Loucy (cell line): ENCODE measurements around the gene PCDHGB1.

ENCODE experiments used
- H2AFZ ChIP-seq: fragments of 200-600 bp; sonication (generic); 2 replicates; pipeline ENCODE4 v1.6.0; 2016; ENCODE audit warnings: antibody characterized with exemption, mild to moderate bottlenecking, low read length, moderate library complexity
- H3F3A ChIP-seq: fragments of 200-600 bp; 2 replicates; pipeline ENCODE4 v1.6.0; 2016; ENCODE audit warnings: antibody characterized with exemption, low read depth, mild to moderate bottlenecking
- H3K27me3 ChIP-seq: fragments of 200-600 bp; sonication (generic); 2 replicates; pipeline ENCODE4 v1.6.1; 2014; ENCODE audit warnings: low read length, mild to moderate bottlenecking; ENCODE audit not compliant: insufficient read depth, poor library complexity, severe bottlenecking
- H3K36me3 ChIP-seq: fragments of 200-600 bp; sonication (generic); 2 replicates; pipeline ENCODE4 v1.6.1; 2016; ENCODE audit warnings: low read length; ENCODE audit not compliant: insufficient read depth
- H3K4me1 ChIP-seq: fragments of 200-600 bp; sonication (generic); 2 replicates; pipeline ENCODE4 v1.5.1; 2014; ENCODE audit warnings: low read length, mild to moderate bottlenecking; ENCODE audit not compliant: insufficient read depth, poor library complexity, severe bottlenecking
- H3K4me2 ChIP-seq: fragments of 200-600 bp; sonication (generic); 2 replicates; pipeline ENCODE4 v1.6.0; 2014; ENCODE audit warnings: antibody characterized with exemption, low read length, low read depth, mild to moderate bottlenecking; ENCODE audit not compliant: poor library complexity, severe bottlenecking
- H3K4me3 ChIP-seq: fragments of 200-600 bp; sonication (generic); 2 replicates; pipeline ENCODE4 v1.5.1; 2014; ENCODE audit warnings: low read length, mild to moderate bottlenecking, mixed read lengths; ENCODE audit not compliant: poor library complexity, severe bottlenecking
- H3K79me2 ChIP-seq: fragments of 200-600 bp; sonication (generic); 2 replicates; pipeline ENCODE4 v1.6.1; 2014; ENCODE audit warnings: low read length; ENCODE audit not compliant: insufficient read depth
- H3K9ac ChIP-seq: fragments of 200-600 bp; sonication (generic); 2 replicates; pipeline ENCODE4 v1.6.0; 2014; ENCODE audit warnings: mild to moderate bottlenecking, low read depth, low read length, moderate library complexity; ENCODE audit not compliant: poor library complexity, severe bottlenecking
- H3K9me2 ChIP-seq: fragments of 200-600 bp; sonication (generic); replicated peaks from 2 replicates; pipeline ENCODE4 v1.6.1; 2016; ENCODE audit warnings: low read depth, low read length, mixed read lengths
- H3K9me3 ChIP-seq: fragments of 200-600 bp; sonication (generic); 2 replicates; pipeline ENCODE4 v1.6.1; 2014; ENCODE audit warnings: mild to moderate bottlenecking, antibody characterized with exemption, low read length, low read depth; ENCODE audit not compliant: insufficient read depth
- H4K20me1 ChIP-seq: fragments of 200-600 bp; sonication (generic); 2 replicates; pipeline ENCODE4 v1.6.0; 2014; ENCODE audit warnings: antibody characterized with exemption, low read length, mild to moderate bottlenecking; ENCODE audit not compliant: insufficient read depth, poor library complexity, severe bottlenecking
- CTCF ChIP-seq: fragments of 200-600 bp; sonication (generic); conservative IDR thresholded peaks from 2 replicates; pipeline ENCODE4 v1.5.1; 2014; ENCODE audit warnings: mild to moderate bottlenecking, antibody characterized with exemption, low read length
- EZH2phosphoT487 ChIP-seq: fragments of 200-600 bp; IDR thresholded peaks from 2 replicates; pipeline ENCODE4 v1.6.1; 2018; ENCODE audit warnings: antibody characterized with exemption, mild to moderate bottlenecking, moderate library complexity, borderline replicate concordance

PCDHGB1 gene

GRCh38 chr5:141388661-141389060, 38.8 kb downstream of the PCDHGB1 start:
- Histone ChIP-seq H3K9me3 (no peaks in the 10 kb centered on the region), H3F3A (no peaks in the 10 kb centered on the region), H3K9ac (no peak overlapping the region), H3K4me2 (no peak overlapping the region), H3K36me3 (no peaks in the 10 kb centered on the region), H3K4me1 (no peaks in the 10 kb centered on the region), H3K4me3 (no peak overlapping the region), H3K79me2 (no peaks in the 10 kb centered on the region), H3K9me2 (no peaks in the 10 kb centered on the region), H2AFZ (no peak overlapping the region), H3K27me3 (no peaks in the 10 kb centered on the region), H4K20me1 (no peaks in the 10 kb centered on the region)
- TF ChIP-seq CTCF (no peak), EZH2phosphoT487 (no peak)

DNA sequence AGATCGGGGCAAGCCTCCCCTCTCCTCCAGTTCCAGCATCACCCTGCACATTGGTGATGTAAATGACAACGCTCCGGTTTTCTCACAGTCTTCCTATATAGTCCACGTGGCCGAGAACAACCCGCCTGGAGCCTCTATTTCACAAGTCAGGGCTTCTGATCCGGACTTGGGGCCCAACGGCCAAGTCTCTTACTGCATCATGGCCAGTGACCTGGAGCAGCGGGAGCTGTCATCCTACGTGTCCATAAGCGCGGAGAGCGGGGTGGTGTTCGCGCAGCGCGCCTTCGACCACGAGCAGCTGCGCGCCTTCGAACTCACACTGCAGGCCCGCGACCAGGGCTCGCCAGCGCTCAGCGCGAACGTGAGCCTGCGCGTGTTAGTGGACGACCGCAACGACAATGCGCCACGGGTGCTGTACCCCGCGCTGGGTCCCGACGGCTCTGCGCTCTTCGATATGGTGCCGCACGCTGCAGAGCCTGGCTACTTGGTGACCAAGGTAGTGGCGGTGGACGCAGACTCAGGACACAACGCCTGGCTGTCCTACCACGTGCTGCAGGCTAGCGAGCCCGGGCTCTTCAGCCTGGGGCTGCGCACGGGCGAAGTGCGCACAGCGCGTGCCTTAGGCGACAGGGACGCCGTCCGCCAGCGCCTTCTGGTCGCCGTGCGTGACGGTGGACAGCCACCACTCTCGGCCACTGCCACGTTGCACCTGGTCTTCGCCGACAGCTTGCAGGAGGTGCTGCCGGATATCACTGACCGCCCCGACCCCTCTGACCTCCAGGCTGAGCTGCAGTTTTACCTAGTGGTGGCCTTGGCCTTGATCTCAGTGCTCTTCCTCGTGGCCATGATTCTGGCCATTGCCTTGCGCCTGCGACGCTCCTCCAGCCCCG, 39.5 kb downstream of the PCDHGB1 start:
- H3F3A ChIP-seq, result no peaks in the 10 kb centered on the region
- no peaks in the 10 kb centered on the region for H3K36me3 ChIP-seq
- H2AFZ ChIP-seq, result no peak overlapping the region
- H3K9ac ChIP-seq, result no peak overlapping the region
- H3K4me1 ChIP-seq, result no peaks in the 10 kb centered on the region
- H4K20me1 ChIP-seq, result no peaks in the 10 kb centered on the region
- no peaks in the 10 kb centered on the region for H3K79me2 ChIP-seq
- no peak overlapping the region for H3K4me2 ChIP-seq
- no peaks in the 10 kb centered on the region for H3K9me2 ChIP-seq
- no peaks in the 10 kb centered on the region for H3K9me3 ChIP-seq
- H3K27me3 ChIP-seq, result no peaks in the 10 kb centered on the region
- TF ChIP-seq CTCF (no peak), EZH2phosphoT487 (no peak)
- H3K4me3 ChIP-seq, result no peak overlapping the region

DNA sequence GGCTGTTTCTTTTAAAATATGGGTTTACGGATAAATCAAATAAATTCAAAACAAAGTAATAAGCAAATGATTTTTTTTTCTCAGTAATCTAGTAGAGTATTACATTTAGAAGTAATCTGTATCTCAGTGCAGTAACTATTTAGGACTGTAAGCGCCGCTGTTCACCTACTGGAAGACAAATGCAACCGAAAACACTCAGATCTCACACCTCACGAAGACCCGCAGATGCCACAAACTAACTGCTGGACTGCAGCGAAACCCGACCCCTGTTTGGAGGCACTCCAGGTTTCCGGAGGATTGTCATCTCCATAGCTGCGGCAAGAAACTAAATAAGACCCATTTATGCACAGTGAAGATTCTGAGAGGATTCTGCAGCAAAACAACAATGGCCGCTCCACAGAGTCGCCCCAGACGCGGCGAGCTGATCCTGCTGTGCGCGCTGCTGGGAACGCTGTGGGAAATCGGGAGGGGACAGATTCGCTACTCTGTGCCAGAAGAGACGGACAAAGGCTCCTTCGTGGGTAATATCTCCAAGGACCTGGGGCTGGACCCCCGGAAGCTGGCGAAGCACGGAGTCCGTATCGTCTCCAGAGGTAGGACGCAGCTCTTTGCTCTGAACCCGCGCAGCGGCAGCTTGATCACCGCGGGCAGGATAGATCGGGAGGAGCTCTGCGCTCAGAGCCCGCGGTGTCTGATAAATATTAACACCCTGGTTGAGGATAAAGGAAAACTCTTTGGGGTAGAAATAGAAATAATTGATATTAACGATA, 42.7 kb downstream of the PCDHGB1 start, which contains the start of gene PCDHGA8:
TSS of gene PCDHGA8 (plus strand) at position 205 of the 770 bp plus-strand sequence. CDS start at position 386, 181 bp downstream.
- H3K79me2 ChIP-seq, result no peaks in the 10 kb centered on the region
- no peaks in the 10 kb centered on the region for H3K27me3 ChIP-seq
- TF ChIP-seq EZH2phosphoT487 (no peak), CTCF (peak; percentile 56)
- H2AFZ ChIP-seq, result no peak within 1 kb of the TSS
- H3K9me3 ChIP-seq, result no peaks in the 10 kb centered on the region
- no peaks in the 10 kb centered on the region for H3K9me2 ChIP-seq
- H3K4me3 ChIP-seq, result no peak within 1 kb of the TSS
- no peak within 1 kb of the TSS for H3K4me2 ChIP-seq
- H3K9ac ChIP-seq, result no peak within 1 kb of the TSS
- H3F3A ChIP-seq, result no peaks in the 10 kb centered on the region
- no peaks in the 10 kb centered on the region for H3K36me3 ChIP-seq
- no peaks in the 10 kb centered on the region for H3K4me1 ChIP-seq
- H4K20me1 ChIP-seq, result no peaks in the 10 kb centered on the region
